Bronchial epithelial cell (primary cell): ENCODE measurements around the gene ZNF737. TPM values are rescaled to one million over a fixed set of nuclear protein-coding genes. Genes with fewer than 3 reads are reported as not detected.
A peak's percentile ranks its signal among the peaks of the same experiment; 100 is the strongest.
"Not testable (repeated sequence)": the region's sequence is repeated elsewhere in the genome, so short reads cannot be mapped to it uniquely, and the experiment has no call there.

ENCODE experiments used
- DNase-seq: peaks from one replicate; pipeline ENCODE4 v3.0.0-alpha.2; 2010; ENCODE audit warnings: low read depth
- FAIRE-seq: peaks from 2 replicates; lab custom pipeline; 2011; peaks lifted over from hg19 to GRCh38; lab: Jason Lieb, UNC
- H3K27me3 ChIP-seq: 2 replicates; pipeline ENCODE4 v1.5.1; 2011; ENCODE audit warnings: low read length; ENCODE audit not compliant: control insufficient read depth, insufficient read depth
- H3K36me3 ChIP-seq: 2 replicates; pipeline ENCODE4 v1.5.1; 2011; ENCODE audit warnings: low read length; ENCODE audit not compliant: control insufficient read depth, insufficient read depth
- H3K4me3 ChIP-seq: 2 replicates; pipeline ENCODE4 v1.5.1; 2011; ENCODE audit warnings: mild to moderate bottlenecking, low read depth, low read length, control low read depth
- total RNA-seq: library from RNA; depleted of rRNA; stranded (reverse); fragments of >200 nt; gene quantifications from 2 replicates; pipeline ENCODE4 v1.2.1, GENCODE V29; 2014
- TF ChIP-seq, protein P1 (sequence below): IDR thresholded peaks from 2 replicates; pipeline ENCODE4 v1.5.1; 2011; ENCODE audit warnings: mild to moderate bottlenecking, moderate library complexity, low read length, control low read depth, inconsistent platforms; ENCODE audit not compliant: insufficient read depth, severe bottlenecking

ZNF737 gene
- total RNA-seq, 1 donor from 2014 or later = 3.7 TPM

DNA sequence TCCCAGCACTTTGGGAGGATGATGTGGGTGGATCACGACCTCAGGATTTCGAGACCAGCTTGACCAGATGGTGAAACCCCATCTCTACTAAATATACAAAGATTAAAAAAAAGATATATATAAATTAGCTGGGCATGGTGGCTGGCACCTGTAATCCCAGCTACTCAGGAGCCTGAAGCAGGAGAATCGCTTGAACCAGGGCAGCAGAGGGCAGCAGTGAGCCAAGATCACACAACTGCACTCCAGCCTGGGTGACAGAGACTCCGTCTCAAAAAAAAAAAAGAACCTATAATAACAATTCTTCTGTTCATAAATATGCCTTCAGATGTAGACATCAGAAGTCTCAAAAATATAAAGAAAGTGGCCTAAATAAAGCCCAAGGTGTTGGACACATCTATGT, 7.6 kb downstream of the ZNF737 start:
- H3K36me3 ChIP-seq = no peaks in the 10 kb centered on the region
- TF ChIP-seq, protein P1, sequence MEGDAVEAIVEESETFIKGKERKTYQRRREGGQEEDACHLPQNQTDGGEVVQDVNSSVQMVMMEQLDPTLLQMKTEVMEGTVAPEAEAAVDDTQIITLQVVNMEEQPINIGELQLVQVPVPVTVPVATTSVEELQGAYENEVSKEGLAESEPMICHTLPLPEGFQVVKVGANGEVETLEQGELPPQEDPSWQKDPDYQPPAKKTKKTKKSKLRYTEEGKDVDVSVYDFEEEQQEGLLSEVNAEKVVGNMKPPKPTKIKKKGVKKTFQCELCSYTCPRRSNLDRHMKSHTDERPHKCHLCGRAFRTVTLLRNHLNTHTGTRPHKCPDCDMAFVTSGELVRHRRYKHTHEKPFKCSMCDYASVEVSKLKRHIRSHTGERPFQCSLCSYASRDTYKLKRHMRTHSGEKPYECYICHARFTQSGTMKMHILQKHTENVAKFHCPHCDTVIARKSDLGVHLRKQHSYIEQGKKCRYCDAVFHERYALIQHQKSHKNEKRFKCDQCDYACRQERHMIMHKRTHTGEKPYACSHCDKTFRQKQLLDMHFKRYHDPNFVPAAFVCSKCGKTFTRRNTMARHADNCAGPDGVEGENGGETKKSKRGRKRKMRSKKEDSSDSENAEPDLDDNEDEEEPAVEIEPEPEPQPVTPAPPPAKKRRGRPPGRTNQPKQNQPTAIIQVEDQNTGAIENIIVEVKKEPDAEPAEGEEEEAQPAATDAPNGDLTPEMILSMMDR = no peak
- no peaks in the 10 kb centered on the region for H3K27me3 ChIP-seq
- FAIRE-seq = no peak
- no peak for DNase-seq
- H3K4me3 ChIP-seq = no peak overlapping the region

DNA sequence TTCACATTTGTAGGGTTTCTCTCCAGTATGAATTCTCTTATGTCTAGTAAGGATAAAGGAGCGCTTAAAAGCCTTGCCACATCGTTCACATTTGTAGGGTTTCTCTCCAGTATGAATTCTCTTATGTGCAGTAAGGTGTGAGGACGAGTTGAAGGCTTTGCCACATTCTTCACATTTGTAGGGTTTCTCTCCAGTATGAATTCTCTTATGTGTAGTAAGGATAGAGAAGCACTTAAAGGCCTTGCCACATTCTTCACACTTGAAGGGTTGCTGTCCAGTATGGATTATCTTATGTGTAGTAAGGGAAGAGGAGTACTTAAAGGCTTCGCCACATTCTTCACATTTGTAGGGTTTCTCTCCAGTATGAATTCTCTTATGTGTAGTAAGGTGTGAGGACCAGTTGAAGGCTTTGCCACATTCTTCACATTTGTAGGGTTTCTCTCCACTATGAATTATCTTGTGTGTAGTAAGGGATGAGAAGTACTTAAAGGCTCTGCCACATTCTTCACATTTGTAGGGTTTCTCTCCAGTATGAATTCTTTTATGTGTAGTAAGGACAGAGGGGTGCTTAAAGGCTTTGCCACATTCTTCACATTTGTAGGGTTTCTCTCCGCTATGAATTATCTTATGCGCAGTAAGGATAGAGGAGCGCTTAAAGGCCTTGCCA, 20.8 kb downstream of the ZNF737 start:
- FAIRE-seq = not testable (repeated sequence)

DNA sequence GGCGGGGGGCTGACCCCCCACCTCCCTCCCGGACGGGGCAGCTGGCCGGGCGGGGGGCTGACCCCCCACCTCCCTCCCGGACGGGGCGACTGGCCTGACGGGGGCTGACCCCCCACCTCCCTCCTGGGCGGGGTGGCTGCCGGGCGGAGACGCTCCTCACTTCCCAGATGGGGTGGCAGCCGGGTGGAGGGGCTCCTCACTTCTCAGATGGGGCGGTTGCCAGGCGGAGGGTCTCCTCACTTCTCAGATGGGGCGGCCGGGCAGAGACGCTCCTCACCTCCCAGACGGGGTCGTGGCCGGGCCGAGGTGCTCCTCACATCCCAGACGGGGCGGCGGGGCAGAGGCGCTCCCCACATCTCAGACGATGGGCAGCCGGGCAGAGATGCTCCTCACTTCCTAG, 35.3 kb downstream of the ZNF737 start:
- FAIRE-seq, H3K27me3 ChIP-seq, H3K36me3 ChIP-seq, DNase-seq, H3K4me3 ChIP-seq: not testable (repeated sequence)

More for the DNA sequence above, 20.8 kb downstream of the ZNF737 start:
- H3K36me3 ChIP-seq, H3K27me3 ChIP-seq, DNase-seq, H3K4me3 ChIP-seq: not testable (repeated sequence)

DNA sequence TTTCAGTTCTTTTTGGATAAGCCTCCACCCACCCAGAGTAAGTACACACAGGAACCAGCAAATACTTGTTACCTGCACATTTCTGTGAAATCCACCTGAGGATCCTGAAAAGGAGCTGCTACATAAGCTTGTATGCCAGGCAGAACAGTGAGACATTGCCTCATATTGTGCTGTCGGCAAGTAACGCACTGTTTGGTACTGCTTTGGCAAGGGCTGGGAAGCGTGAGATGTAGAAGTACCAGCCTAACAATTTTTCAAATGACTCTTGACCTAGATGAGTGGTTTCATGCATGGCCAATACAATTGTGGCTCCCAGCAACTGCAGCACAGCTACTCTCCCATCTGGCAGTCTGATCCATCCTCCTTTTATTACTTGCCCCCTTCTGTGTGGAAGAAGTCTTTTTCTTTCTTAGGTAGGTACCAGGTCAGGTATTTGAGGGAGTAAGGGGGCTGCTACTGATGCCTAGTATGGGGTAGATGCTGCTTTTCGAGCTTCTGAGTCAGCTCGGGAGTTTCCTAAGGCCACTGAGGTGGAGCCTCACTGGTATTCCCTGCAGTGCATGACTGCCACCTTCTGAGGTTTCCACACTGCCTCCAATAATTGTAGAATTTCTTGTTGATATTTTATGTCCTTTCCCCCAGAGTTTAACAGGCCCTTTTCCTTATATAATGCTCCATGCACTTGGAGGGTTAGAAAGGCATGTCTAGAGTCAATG, 52.2 kb downstream of the ZNF737 start:
- TF ChIP-seq, protein P1 = no peak
- FAIRE-seq = no peak
- no peak overlapping the region for H3K4me3 ChIP-seq
- DNase-seq = no peak
- no peaks in the 10 kb centered on the region for H3K27me3 ChIP-seq
- H3K36me3 ChIP-seq = no peaks in the 10 kb centered on the region

DNA sequence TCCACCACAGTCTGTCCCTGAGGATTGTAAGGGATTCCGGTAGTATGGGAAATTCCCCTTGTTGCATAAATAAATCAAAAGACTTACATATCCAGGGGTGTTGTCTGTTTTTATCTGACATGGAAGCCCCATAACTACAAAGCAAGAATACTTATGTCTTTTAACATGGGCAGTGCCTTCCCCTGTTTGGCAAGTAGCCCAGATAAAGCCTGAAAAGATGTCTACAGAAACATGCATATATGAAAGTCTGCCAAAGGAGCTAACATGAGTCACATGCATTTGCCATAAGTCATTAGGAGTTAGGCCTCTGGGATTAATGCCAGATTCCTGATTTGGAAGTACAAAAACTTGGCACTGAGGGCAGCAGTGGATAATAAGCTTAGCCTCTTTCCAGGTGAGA, 62.1 kb downstream of the ZNF737 start:
- Histone ChIP-seq H3K36me3 (no peaks in the 10 kb centered on the region), H3K4me3 (no peak overlapping the region), H3K27me3 (no peaks in the 10 kb centered on the region)
- peak; percentile 92 for FAIRE-seq
- peak; percentile 53 for DNase-seq
- TF ChIP-seq, protein P1 = no peak

Other genes starting within 250 kb of the ZNF737 start
- gene ZNF626, start 95.8 kb upstream of the ZNF737 start, total RNA-seq = 12.9 and 14.7 TPM in 2 replicates
- 1.6 and 1.8 TPM in 2 replicates for gene ZNF66, start 210.5 kb upstream of the ZNF737 start, total RNA-seq